Measurements from ENCODE around the gene LTB. TPM values are rescaled to one million over a fixed set of nuclear protein-coding genes. Genes with fewer than 3 reads are reported as not detected.
"Not testable (repeated sequence)": the region's sequence is repeated elsewhere in the genome, so short reads cannot be mapped to it uniquely, and the experiment has no call there.

The LTB gene
- polyA plus RNA-seq, 1 of the 3 experiments (the other 2 are of a cell fraction) = 0.10 TPM

DNA sequence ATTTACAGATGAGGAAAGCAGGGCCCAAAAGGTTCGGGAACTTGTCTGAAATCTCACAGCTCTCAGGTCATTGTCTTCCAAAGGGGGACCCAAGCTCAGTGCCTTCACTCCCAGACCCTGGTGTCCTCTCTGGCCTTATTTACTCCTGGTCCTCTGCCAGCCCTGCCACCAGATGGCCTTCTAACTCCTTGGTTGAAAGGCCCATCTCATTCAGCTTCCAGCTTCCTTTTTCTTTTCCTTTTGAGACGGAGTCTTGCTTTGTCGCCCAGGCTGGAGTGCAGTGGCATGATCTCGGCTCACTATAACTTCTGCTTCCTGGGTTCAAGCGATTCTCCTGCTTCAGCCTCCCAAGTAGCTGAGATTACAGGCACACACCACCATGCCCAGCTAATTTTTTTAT is 30.9 kb downstream of the LTB start:
- not testable (repeated sequence) for H3K4me3 ChIP-seq (ENCODE audit: low read depth in 2 of 2, low read length in 1 of 2); H3K4me2 ChIP-seq; H3K9ac ChIP-seq; DNase-seq; H3K9me3 ChIP-seq; H3K4me1 ChIP-seq (ENCODE audit: control insufficient read depth in 1 of 2, insufficient read depth in 2 of 2, low read depth in 1 of 2, low read length in 1 of 2); H2AFZ ChIP-seq (ENCODE audit: low read depth); H3K9me2 ChIP-seq; H3K27ac ChIP-seq (ENCODE audit: low read depth in 2 of 2, low read length in 1 of 2); H3K27me3 ChIP-seq (ENCODE audit: insufficient read depth); H4K20me1 ChIP-seq (ENCODE audit: insufficient read depth)
- CTCF ChIA-PET = interaction anchor here (1.1 to 11.9 kb wide), 5 partner anchors 8 to 58 kb away, joined by 3 to 301 read pairs (median 4); partner anchors contain the start of genes LST1, LTB and NCR3
- 79% methylated on average over 5 of the region's 5 CpGs for WGBS (ENCODE audit: low lambda C conversion rate)
- TF ChIP-seq RAD21 (IDR thresholded peaks at IDR 0.05; ENCODE audit: low read length) = peak; percentile 59
- TF ChIP-seq, protein P1, sequence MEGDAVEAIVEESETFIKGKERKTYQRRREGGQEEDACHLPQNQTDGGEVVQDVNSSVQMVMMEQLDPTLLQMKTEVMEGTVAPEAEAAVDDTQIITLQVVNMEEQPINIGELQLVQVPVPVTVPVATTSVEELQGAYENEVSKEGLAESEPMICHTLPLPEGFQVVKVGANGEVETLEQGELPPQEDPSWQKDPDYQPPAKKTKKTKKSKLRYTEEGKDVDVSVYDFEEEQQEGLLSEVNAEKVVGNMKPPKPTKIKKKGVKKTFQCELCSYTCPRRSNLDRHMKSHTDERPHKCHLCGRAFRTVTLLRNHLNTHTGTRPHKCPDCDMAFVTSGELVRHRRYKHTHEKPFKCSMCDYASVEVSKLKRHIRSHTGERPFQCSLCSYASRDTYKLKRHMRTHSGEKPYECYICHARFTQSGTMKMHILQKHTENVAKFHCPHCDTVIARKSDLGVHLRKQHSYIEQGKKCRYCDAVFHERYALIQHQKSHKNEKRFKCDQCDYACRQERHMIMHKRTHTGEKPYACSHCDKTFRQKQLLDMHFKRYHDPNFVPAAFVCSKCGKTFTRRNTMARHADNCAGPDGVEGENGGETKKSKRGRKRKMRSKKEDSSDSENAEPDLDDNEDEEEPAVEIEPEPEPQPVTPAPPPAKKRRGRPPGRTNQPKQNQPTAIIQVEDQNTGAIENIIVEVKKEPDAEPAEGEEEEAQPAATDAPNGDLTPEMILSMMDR (IDR thresholded peaks at IDR 0.05) = peak; percentile 56
- peak; percentile 52 for TF ChIP-seq SMC3 (IDR thresholded peaks at IDR 0.05; ENCODE audit: low read depth, low read length)
- H3F3A ChIP-seq (replicated peaks; ENCODE audit: insufficient read depth) = peaks cover 13% of the 10 kb centered on the region
- POLR2A ChIA-PET = interaction anchor here (0.7 to 1.0 kb wide), 3 partner anchors 8 to 20 kb away, joined by 3 to 4 read pairs (median 4); no protein-coding TSS in a partner anchor
- peaks cover 71% of the 10 kb centered on the region for H3K79me2 ChIP-seq (ENCODE audit: insufficient read depth)
- peaks cover 17 to 42% of the 10 kb centered on the region in 2 experiments for H3K36me3 ChIP-seq (replicated peaks in 1 of 2; ENCODE audit: control insufficient read depth in 1 of 2, insufficient read depth in 2 of 2, low read length in 1 of 2)

DNA sequence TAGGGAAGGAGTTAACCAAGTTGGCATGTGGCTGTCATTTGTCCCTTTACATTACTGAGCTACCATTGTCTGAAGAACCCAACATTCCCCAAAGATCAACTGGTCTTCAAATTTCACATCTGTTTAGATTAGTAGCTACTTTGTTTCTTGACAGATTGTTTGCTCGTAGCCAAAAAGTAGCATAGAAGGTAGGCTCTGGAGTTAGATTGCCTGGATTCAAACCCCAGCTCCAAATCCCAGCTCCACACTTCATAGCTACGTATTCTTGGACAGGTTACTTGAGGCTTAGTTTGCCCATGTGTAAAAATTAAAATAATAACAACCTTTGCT is 33.7 kb downstream of the LTB start:
- Histone ChIP-seq H3F3A (replicated peaks; ENCODE audit: insufficient read depth) (peaks cover 13% of the 10 kb centered on the region), H3K27me3 (ENCODE audit: insufficient read depth) (no peaks in the 10 kb centered on the region), H3K4me2 (peak overlapping the region; percentile 92), H3K9ac (peak overlapping the region; percentile 88), H3K36me3 (replicated peaks in 1 of 2; ENCODE audit: control insufficient read depth in 1 of 2, insufficient read depth in 2 of 2, low read length in 1 of 2) (peaks cover 9 to 29% of the 10 kb centered on the region in 2 experiments), H3K4me3 (ENCODE audit: low read depth in 2 of 2, low read length in 1 of 2) (peak overlapping the region; percentile 52 to 77), H3K9me3 (no peaks in the 10 kb centered on the region), H2AFZ (ENCODE audit: low read depth) (no peak overlapping the region), H4K20me1 (ENCODE audit: insufficient read depth) (no peaks in the 10 kb centered on the region), H3K9me2 (no peaks in the 10 kb centered on the region), H3K27ac (ENCODE audit: low read depth in 2 of 2, low read length in 1 of 2) (peak overlapping the region; percentile 74 to 78; a peak in 3 of 4 replicates), H3K4me1 (ENCODE audit: control insufficient read depth in 1 of 2, insufficient read depth in 2 of 2, low read depth in 1 of 2, low read length in 1 of 2) (peaks cover 8 to 11% of the 10 kb centered on the region in 2 experiments; a peak in 3 of 4 replicates), H3K79me2 (ENCODE audit: insufficient read depth) (peaks cover 51% of the 10 kb centered on the region)
- TF ChIP-seq TEAD4 (IDR thresholded peaks at IDR 0.05; ENCODE audit: borderline replicate concordance, insufficient read depth) (no peak), JUND (IDR thresholded peaks at IDR 0.05) (no peak), EZH2phosphoT487 (IDR thresholded peaks at IDR 0.05; ENCODE audit: borderline replicate concordance, low read depth) (no peak), RXRA (IDR thresholded peaks at IDR 0.05; ENCODE audit: borderline replicate concordance, low read depth) (no peak), TAF1 (IDR thresholded peaks at IDR 0.05; ENCODE audit: borderline replicate concordance, low read depth, low read length) (no peak), FOSL2 (IDR thresholded peaks at IDR 0.05; ENCODE audit: borderline replicate concordance, low read depth) (no peak), FOXJ3 (CRISPR knock-in tag; IDR thresholded peaks at IDR 0.05) (no peak)
- TF ChIP-seq, protein P2, sequence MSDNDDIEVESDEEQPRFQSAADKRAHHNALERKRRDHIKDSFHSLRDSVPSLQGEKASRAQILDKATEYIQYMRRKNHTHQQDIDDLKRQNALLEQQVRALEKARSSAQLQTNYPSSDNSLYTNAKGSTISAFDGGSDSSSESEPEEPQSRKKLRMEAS (IDR thresholded peaks at IDR 0.05; ENCODE audit: low read depth) = no peak; the same call in 1 of the 2 replicates
- TF ChIP-seq, protein P3, sequence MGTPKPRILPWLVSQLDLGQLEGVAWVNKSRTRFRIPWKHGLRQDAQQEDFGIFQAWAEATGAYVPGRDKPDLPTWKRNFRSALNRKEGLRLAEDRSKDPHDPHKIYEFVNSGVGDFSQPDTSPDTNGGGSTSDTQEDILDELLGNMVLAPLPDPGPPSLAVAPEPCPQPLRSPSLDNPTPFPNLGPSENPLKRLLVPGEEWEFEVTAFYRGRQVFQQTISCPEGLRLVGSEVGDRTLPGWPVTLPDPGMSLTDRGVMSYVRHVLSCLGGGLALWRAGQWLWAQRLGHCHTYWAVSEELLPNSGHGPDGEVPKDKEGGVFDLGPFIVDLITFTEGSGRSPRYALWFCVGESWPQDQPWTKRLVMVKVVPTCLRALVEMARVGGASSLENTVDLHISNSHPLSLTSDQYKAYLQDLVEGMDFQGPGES (IDR thresholded peaks at IDR 0.05; ENCODE audit: low read depth, low read length) = no peak
- TF ChIP-seq, protein P4, sequence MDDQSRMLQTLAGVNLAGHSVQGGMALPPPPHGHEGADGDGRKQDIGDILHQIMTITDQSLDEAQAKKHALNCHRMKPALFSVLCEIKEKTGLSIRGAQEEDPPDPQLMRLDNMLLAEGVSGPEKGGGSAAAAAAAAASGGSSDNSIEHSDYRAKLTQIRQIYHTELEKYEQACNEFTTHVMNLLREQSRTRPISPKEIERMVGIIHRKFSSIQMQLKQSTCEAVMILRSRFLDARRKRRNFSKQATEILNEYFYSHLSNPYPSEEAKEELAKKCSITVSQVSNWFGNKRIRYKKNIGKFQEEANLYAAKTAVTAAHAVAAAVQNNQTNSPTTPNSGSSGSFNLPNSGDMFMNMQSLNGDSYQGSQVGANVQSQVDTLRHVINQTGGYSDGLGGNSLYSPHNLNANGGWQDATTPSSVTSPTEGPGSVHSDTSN (IDR thresholded peaks at IDR 0.05) = no peak
- ChIA-PET POLR2A (interaction anchor here (0.7 kb wide), 2 partner anchors 41 to 49 kb away, joined by 3 to 4 read pairs; no protein-coding TSS in a partner anchor), CTCF (interaction anchor here (0.6 to 11.9 kb wide), 11 partner anchors 8 to 1433 kb away, joined by 3 to 301 read pairs (median 3); partner anchors contain the start of genes LST1, LTB, NCR3 and TNF)
- WGBS (ENCODE audit: low lambda C conversion rate) = 85% methylated on average over 2 of the region's 2 CpGs
- DNase-seq = no peak
